GM18511 (cell line): ENCODE results near the gene PRKAR1B.
"Not testable (repeated sequence)": the region's sequence is repeated elsewhere in the genome, so short reads cannot be mapped to it uniquely, and the experiment has no call there.

ENCODE experiments used
- ATAC-seq: cut with Tn5 transposase; IDR thresholded peaks from one replicate; pipeline ENCODE4 v1.9.1; 2021; ENCODE audit warnings: mild to moderate bottlenecking, moderate library complexity; ENCODE audit not compliant: unreplicated experiment

PRKAR1B gene

DNA sequence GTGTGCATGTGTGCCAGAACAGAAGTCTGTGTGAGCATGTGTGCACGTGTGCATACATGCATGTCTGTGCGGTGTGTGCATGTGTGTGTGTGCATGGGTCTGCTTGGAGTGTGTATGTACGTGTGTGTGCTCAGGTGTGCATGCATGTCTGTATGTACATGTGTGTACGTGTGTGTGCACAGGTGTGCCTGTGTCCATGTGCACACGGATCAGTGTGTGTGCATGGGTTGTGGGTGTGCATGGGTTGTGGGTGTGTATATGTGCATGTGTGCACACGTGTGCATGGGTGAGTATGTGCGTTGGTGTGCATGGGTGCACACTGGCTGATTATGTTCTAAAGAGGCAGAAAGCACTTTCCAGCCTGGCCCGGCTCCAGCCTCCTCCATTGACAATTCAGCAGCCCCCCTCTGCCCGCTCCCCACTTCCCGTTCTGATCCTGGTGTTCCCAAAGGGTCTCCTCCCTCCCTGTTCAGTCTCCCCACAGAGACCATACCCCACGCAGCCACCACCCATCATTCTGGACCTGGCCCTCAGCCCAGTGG, 163.4 kb downstream of the PRKAR1B start:
- no peak for ATAC-seq

DNA sequence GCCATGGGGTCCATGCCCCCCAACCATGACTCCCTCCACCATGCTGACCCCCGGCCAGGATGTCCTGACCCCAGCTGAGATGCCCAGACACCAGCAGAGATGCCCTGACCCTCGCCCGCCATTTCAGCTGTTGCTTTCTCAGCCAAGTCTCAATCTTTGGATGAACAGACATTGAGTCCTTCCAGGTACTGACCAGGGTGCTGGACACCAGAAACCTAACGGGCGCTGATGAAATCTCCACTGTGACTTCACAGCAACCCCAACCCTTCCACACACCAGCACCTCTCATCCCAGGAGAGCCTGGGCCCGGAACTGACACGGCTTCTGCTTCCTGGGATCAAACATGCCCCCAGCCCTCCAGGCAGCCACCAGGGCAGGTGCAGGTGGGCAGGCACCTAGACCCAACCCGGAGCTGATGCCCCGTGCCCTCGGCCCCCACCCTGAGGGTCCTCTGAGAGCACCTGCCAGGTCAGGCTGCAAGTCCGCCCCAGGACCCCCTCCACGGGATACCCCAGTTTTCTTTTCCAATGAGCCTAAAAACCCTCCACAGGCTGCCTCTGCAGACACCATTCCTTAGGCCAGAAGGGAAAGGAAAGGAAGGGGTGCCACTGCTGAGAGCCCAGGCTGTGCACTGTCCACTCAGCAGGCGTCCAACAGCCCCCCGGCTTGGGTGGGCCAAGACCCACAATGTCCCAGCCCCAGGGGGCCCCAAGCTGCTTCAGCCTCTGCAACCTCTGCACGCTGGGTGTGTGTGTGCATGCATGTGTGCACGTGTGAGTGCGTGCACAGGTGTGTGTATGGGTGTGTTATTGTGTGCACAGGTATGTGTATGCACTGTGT, 164.1 kb downstream of the PRKAR1B start:
- ATAC-seq = no peak

DNA sequence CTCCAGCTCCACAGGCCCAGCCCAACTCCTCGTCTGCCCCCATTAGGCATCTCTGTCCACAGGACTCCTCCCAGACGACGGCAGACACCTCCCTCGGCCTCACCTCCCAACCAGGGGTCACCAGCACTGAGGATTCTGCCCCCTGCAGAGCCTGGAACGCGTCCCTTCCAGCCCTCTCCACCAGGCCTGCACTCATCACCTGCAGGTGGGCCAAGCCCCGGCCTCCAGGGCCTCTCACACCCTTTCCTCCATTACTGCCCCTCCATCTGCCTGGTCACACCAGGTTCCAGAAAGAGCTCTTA, 164.8 kb downstream of the PRKAR1B start:
- ATAC-seq = no peak

DNA sequence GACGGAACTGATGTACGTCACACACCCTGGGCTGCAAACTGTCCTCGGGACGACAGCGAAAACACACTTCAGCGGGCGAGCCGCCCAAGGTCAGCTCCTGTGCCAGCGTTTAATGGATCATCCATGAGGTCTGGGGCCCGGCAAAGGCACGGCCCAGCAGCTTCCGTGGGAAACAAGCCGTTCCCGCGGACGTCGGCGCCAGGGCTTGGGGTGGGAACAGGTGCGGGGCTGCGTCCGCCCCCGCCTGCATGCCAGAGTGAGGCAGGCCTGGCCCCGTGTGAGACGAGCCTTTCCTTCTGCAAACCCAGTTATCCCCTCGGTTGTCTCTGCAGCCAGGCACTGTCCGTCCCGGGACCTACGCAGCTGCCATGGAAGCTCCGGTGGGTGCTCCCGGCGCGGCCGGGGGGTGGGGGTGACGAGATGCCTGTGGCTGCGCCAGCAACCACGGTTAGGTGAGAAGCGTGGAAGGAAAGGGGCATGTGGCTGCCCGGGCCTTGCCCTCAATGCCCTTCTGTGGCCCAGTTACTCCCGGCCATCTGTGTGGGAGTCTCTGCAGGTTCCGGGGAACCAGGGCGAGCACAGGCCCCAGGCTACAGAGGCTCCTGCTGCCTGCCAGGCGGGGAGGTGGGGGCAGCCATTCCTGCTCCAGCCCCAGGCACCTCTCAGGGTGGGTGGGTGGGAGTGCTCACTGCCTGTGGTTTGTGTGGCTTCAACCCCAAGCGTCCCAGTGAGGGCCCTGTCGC, 165.3 kb downstream of the PRKAR1B start:
- ATAC-seq = no peak

DNA sequence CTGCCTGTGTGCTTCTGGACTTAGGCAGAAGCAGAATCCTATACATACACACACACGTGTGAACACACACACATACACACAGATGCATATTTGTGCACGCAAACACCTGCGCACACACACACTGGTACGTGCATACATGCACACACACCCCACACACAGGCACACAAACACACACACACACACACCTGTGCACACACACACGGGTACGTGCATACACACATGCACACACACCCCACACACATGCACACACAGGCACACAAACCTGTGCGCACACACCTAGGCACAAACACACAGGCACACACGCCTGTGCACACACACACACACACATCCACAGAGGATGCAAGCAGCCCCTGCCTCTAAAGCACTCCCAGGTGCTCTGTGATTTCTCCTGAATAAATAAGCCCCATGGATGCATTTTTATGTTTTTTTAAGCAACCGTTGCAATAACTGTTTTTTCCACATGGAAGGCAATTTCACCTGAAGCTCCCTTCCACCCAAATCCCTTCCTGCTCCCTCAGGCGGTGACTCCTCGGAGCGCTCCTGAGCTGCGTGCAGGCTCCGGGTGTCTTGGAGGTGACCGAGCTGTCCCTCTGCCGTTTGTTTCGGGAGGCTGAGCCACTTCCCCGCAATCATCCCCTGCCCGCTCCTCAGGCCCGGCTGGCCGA, 166.0 kb downstream of the PRKAR1B start:
- no peak for ATAC-seq

DNA sequence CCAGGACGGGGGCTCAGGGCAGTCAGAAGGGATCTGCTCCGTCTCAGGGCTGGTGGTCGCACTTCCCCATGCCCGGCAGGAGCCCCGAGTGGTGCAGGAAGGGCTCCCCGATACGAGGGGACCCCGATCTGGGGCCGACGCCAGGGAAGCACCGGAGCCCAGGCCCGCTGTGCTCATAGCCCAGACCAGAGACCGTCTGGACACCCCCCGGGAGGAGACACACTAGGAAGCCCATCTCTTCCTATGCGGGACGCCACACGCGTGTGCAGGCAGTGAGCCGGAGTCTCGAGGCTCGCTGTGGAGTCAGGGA, 167.7 kb downstream of the PRKAR1B start:
- ATAC-seq = no peak

DNA sequence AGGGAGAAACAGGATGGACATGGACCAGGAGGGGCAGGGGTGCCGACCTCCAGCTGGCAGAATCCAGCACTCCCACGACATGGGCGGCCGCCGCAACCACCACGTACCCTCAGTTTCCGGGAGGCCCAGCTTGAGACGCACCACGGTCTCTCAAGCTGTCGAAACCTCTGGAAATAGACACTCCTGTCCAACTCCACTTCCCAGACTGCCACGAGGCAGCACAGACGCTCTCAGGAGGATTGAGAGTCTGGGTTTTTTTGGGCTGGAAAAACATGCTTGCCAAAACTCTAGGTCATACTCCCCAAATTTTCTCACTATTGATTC, 169.6 kb downstream of the PRKAR1B start:
- ATAC-seq = no peak

DNA sequence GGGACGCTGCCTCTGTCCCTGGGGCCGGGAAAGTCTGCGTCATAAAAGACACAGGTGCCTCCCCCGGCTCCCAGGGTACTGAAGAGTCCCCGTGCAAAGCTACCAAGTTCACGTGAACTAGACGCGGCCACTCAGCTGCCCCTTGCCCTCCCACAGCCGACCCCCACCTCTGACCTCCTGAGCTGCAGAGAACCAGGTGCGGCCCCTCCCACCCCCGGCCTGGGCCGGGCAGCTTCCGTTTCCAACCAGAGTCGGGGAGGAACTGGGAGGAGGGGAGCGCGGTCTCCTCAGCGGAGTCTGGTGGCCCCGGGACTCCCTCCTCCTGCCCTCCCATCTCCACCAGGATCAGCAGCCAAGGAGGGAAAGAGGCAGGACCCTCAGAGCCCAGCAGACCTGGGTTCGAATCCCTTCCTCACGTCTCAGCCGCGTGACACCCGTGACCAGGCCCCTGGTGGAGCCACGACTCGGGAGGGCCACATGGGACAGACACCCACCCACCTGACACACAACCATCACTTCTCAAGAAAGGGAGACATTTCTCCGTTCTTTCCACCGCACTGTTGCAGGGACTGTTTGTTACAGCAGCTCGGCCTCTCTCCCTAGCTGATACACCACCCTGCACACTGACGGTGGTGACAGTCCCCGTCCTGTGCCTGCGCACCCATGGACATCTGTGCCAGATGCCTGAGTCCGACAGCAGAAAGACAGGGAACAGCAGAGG, 170.1 kb downstream of the PRKAR1B start:
- no peak for ATAC-seq

DNA sequence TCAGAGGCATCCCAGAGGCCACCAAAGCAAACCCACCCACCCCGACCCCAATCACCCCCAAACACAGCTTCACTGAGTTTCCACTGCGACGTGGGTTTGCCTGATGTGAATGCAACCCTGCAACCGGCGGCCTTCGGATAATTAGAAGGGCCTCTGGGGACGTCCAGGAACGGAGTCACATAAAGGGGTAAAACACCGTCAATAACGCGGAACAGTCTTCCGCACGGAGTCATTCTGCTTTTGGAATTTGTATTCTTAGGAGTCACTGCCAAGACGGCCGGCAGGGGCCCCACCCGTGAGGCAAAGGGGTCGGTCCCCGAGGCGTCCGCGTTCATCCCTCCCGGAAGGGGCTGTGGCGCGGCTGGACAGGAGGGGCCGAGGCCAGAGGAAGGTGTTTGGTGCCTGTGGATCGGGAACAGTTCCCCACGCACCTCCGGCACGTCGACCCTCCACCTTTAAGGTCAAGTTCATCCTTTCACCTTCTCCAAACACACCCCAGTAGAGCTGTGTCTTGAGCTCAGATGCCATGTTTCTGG, 170.7 kb downstream of the PRKAR1B start:
- ATAC-seq = no peak

DNA sequence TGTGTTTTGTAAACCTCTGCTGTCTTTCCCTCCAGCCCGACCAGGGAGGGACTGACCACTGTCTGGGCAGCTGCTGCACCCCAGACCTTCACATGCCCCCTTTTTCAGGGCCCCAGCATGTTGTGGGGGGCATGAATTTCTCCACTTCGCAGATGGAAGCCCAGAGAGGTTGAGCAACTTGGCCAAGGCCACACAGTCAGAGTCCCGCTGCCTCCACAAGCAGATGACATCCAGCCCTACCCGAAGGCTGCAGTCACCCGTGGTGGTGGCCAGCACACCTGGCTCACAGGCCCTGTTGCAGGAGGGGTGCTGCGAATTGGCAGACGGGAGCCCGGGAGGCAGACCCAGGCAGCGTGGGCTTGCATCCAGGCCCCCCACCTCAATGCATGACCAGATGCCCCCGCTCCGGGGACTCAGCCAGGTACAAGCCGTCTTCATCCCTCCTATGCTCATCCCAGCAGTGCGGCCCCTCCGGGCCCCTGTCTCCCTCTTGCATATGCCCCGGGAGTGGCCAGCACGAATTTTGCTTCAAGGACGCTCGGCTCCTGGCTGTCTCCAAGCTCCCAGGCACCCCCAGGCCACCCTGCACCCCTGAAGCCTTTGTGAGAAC, 171.4 kb downstream of the PRKAR1B start:
- ATAC-seq = no peak

DNA sequence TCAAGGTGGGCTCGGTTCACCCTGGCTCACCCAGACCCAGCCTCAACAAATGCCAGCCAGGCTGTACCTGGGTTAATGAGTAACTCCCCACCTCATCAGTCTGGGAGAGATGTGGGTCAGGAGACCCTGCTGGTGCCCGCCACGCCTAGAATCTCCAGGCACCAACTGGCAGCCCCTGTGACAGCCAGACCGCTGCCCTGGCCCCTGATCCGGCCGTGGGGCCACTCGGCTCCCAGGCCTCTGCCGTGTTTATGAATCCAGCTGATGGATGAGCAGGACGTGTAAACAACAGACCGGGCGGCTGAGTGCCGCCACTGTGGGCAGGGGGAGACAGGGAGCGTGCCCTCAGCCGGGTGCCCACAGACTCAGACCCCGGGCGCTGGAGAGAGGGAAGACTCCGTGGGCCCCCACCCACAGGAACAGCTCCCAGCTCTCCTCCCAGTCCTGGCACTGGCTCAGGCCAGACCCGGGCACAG, 173.4 kb downstream of the PRKAR1B start:
- no peak for ATAC-seq

DNA sequence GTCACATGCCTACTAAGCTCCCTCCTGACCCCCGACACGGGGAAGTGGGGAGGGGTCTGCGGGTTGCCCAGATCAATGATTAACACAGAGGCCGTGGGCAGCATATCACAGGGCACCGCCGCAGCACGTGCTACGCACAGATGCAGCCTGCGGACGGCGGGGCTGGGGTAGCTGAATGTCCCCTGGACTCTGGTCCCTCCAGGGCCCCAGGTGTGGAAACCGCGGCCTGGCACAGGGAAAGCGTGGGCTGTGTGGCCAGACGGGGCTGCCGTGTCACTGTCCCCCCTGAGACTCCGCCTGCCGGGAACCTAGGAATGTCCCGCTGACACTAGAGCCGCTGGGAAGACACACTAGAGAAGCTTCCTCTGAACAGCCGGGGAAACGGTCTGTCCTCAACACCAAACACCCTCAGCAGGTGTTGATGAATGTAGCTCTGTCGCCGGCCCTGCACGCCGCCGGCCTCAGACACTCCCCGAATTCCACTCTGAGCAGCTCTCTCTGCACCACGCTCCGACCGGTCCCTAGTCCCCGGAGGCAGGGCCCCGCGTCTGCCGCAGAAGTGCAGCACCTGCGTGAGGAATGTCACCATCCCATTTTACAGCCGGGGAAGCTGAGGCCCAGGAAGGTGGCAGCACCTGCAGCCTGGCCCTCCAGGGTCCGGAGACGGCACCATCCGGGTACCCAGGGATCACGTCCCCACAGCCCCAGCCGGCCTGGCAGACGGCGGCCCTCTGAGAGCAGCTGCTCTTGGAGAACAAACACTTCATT, 174.0 kb downstream of the PRKAR1B start:
- ATAC-seq = no peak

DNA sequence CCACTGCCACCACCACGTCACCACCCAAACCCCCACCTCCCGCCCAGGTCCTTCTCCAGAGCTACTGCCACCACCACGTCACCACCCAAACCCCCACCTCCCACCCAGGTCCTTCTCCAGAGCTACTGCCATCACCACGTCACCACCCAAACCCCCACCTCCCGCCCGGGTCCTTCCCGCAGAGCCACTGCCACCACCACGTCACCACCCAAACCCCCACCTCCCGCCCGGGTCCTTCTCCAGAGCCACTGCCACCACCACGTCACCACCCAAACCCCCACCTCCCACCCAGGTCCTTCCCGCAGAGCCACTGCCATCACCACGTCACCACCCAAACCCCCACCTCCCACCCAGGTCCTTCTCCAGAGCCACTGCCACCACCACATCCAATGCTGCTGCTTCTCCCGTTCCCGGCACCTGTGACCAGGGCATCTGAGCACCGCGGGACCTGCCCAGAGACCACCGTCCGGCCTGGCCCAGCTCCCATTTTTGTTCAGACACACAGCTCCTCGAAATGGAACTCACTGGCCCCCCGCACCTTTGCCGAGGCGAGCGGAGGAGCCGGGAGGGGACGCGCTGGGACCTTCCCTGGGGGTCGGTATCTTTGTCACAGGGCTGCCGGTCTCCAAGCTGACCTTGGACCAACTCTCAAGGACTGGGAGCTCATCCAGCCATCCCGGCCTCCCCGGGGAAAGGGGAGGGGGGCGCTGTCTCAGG, 174.8 kb downstream of the PRKAR1B start:
- ATAC-seq = not testable (repeated sequence)

DNA sequence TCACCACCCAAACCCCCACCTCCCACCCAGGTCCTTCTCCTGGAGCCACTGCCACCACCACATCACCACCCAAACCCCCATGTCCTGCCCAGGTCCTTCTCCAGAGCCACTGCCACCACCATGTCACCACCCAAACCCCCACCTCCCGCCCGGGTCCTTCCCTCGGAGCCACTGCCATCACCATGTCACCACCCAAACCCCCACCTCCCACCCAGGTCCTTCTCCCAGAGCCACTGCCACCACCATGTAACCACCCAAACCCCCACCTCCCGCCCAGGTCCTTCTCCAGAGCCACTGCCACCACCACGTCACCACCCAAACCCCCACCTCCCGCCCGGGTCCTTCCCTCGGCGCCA, 175.5 kb downstream of the PRKAR1B start:
- not testable (repeated sequence) for ATAC-seq

DNA sequence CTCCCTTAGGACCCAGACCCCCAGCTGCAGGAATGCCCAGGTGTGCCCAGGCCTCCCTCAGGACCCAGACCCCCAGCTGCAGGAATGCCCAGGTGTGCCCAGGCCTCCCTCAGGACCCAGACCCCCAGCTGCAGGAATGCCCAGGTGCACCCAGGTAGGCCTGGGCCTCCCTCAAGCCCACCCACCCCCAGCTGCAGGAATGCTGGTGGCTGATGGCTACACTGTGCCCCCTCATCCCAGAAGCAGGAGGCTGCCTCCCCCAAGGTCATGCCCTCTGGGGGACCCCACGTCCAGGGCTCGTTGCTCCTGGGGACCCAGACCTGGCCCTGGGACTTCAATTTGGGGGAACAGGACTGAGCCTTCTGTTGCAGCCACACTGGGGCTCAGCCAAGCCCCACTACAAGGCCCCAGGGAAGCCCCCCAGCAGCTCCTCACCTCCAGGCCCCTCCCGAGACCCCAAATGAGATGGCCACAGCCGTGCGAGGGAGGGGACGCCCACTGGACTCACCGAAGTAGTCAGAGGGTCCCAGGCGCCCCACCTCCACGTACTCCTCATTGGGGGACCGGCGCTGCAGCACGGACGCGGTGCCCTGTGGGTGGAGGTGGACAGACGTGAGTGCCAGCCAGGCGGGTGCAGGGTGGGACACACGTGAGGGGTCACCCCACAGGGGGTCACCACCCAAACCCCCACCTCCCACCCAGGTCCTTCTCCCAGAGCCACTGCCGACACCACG, 176.0 kb downstream of the PRKAR1B start:
- no peak for ATAC-seq

DNA sequence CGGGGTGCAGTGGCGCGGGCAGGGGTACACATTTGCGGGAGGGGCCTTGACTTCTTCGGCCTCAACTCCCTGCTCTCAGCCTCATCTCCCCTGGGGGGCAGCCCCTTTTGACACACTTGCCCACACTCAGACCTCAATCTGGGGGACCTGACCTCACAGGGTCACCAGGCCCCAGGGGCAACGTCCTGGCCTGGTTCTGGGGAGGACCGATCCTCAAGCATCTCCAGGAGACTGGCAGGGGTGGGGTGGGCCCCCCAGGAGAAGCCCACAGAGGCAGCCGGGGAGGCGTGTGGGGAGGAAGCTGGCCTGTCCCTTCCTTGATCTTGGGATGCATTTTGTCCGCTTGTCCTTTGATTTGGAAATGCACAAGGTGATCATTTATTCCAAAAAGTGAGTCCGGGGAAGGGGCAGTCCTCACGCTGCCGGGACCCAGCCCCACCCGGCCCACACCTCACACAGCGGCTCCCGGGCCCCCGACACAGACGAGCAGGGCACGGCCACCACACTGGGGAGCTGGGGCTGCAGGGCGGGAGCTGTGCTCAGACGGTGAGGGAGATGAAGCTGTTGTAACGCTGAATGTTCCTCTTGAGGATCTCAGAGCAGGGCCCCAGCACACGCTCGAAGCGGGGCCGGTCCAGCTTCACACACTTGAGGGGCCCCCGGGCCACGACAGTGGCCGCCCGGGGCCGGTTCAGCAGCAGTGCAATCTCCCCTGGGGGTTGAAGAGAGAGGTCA, 177.0 kb downstream of the PRKAR1B start:
- no peak for ATAC-seq

DNA sequence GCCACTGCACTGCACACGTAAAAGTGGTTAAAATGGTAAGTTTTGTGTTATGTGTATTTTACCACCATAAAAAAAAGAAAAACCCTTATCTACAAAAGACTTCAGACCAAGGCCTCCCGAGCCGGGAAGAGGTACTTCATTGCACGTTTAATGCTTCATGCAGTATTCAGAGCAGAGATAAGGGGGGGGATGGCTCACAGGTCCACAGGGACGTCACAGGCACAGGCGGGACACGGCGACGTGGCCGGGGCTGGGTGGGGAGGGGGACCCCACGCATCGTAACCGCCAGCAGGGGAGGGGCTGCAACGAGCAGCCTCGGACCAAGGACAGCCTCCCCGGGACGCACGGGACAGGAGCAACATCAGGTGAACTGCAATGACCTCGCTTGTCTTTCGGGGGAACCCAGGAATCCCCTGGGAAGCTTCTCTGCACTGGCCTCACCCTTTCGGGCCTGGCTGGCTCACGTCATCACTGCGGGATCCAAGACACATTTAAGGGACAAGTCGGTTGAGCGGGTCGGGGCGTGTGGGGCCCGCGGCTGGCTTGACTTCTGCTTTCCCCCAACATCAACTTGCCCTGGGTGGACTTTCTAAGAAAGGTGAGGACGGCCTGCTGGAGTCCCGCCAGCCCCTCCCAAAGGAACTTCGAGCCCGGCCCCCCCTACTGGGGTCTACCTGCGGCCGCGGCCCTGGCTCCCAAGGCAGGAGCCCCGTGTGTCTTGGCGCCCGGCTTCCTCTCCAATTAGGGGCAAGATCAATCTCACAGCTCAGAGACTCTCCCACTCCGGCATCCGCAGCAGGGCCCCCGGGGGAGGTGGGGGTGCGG, 177.8 kb downstream of the PRKAR1B start:
- no peak for ATAC-seq
